Neural cell (in vitro differentiated cells): ENCODE data around the gene CREM. TPM values are rescaled to one million over a fixed set of nuclear protein-coding genes. Genes with fewer than 3 reads are reported as not detected.

Experiments
- H2AFZ ChIP-seq: fragments of 200-600, 300-800 bp; sonication (generic), shearing (Covaris generic); 2 replicates; pipeline ENCODE4 v1.6.0; 2014; ENCODE audit warnings: low read depth, mild to moderate bottlenecking, antibody characterized with exemption, low read length, moderate library complexity
- H3F3A ChIP-seq: fragments of 200-600 bp; shearing (Covaris generic); 2 replicates; pipeline ENCODE4 v1.6.1; 2016; ENCODE audit warnings: mild to moderate bottlenecking, moderate library complexity, mixed read lengths, antibody characterized with exemption, low read length; ENCODE audit not compliant: insufficient read depth, poor library complexity, severe bottlenecking
- H3K27ac ChIP-seq: fragments of 200-600, 300-800 bp; sonication (generic), shearing (Covaris generic); 2 replicates; pipeline ENCODE4 v1.5.1; 2014; ENCODE audit warnings: mild to moderate bottlenecking, low read length, moderate library complexity
- H3K27me3 ChIP-seq: fragments of 300-800, 200-600 bp; sonication (generic), shearing (Covaris generic); 2 replicates; pipeline ENCODE4 v1.6.0; 2014; ENCODE audit warnings: mild to moderate bottlenecking, low read depth, low read length, moderate library complexity; ENCODE audit not compliant: insufficient read depth
- H3K36me3 ChIP-seq: fragments of 300-800, 200-600 bp; sonication (generic), shearing (Covaris generic); 2 replicates; pipeline ENCODE4 v1.5.1; 2014; ENCODE audit warnings: mild to moderate bottlenecking, antibody characterized with exemption, low read length, moderate library complexity; ENCODE audit not compliant: insufficient read depth
- H3K4me2 ChIP-seq: fragments of 300-800, 200-600 bp; sonication (generic), shearing (Covaris generic); 2 replicates; pipeline ENCODE4 v1.6.0; 2014; ENCODE audit warnings: mild to moderate bottlenecking, low read length
- H3K4me3 ChIP-seq: fragments of 300-800, 200-600 bp; sonication (generic), shearing (Covaris generic); 2 replicates; pipeline ENCODE4 v1.5.1; 2014; ENCODE audit warnings: mild to moderate bottlenecking, low read length, moderate library complexity
- H3K79me2 ChIP-seq: fragments of 200-600 bp; shearing (Covaris generic); replicated peaks from 2 replicates; pipeline ENCODE4 v1.6.0; 2014; ENCODE audit warnings: mild to moderate bottlenecking, low read length, moderate library complexity; ENCODE audit not compliant: insufficient read depth
- H3K9ac ChIP-seq: fragments of 300-800, 200-600 bp; sonication (generic), shearing (Covaris generic); 2 replicates; pipeline ENCODE4 v1.6.1; 2016; ENCODE audit warnings: mild to moderate bottlenecking, low read length, mixed read lengths
- H3K9me2 ChIP-seq: fragments of 200-600 bp; shearing (Covaris generic); 2 replicates; pipeline ENCODE4 v1.6.1; 2016; ENCODE audit warnings: mild to moderate bottlenecking, low read length, mixed read lengths; ENCODE audit not compliant: insufficient read depth
- H3K9me3 ChIP-seq: fragments of 200-600, 300-800 bp; sonication (generic), shearing (Covaris generic); 2 replicates; pipeline ENCODE4 v1.6.1; 2016; ENCODE audit warnings: mild to moderate bottlenecking, mixed run types, low read length, moderate library complexity, mixed read lengths
- H4K20me1 ChIP-seq: fragments of 200-600 bp; shearing (Covaris generic); 2 replicates; pipeline ENCODE4 v1.6.1; 2016; ENCODE audit warnings: mild to moderate bottlenecking, mixed run types; ENCODE audit not compliant: insufficient read depth
- EP300 ChIP-seq: fragments of 450-650 bp; conservative IDR thresholded peaks from 2 replicates; pipeline ENCODE4 v1.6.1; 2014; ENCODE audit warnings: antibody characterized with exemption, mild to moderate bottlenecking, moderate library complexity; ENCODE audit not compliant: poor library complexity, severe bottlenecking
- EZH2 ChIP-seq: fragments of 200-600, 300-800 bp; shearing (Covaris generic), sonication (generic); IDR thresholded peaks from 2 replicates; pipeline ENCODE4 v1.6.1; 2014; ENCODE audit warnings: antibody characterized with exemption, low read length, borderline replicate concordance, mild to moderate bottlenecking; ENCODE audit not compliant: insufficient read depth, poor library complexity, severe bottlenecking
- MXI1 ChIP-seq: fragments of 450-650 bp; conservative IDR thresholded peaks from 2 replicates; pipeline ENCODE4 v1.6.1; 2014; ENCODE audit warnings: antibody characterized with exemption, mild to moderate bottlenecking; ENCODE audit not compliant: poor library complexity, severe bottlenecking
- POLR2AphosphoS5 ChIP-seq: IDR thresholded peaks from 2 replicates; pipeline ENCODE4 v1.6.1; 2012
- RAD21 ChIP-seq: fragments of 450-650 bp; conservative IDR thresholded peaks from 2 replicates; pipeline ENCODE4 v1.6.1; 2014; ENCODE audit warnings: antibody characterized with exemption, mild to moderate bottlenecking, moderate library complexity
- SMC3 ChIP-seq: fragments of 450-650 bp; conservative IDR thresholded peaks from 2 replicates; pipeline ENCODE4 v1.6.1; 2014; ENCODE audit warnings: antibody characterized with exemption, mild to moderate bottlenecking, moderate library complexity; ENCODE audit not compliant: poor library complexity
- TAF1 ChIP-seq: IDR thresholded peaks from 2 replicates; pipeline ENCODE4 v1.6.1; 2012; ENCODE audit warnings: low read depth
- polyA plus RNA-seq: library from polyadenylated mRNA; depleted of rRNA; stranded (reverse); fragments of >200 nt; gene quantifications from 2 replicates; pipeline ENCODE4 v1.2.3, GENCODE V29; 2014
- TF ChIP-seq, protein P1 (sequence below): IDR thresholded peaks from 2 replicates; pipeline ENCODE4 v1.6.1; 2012; ENCODE audit warnings: borderline replicate concordance
- TF ChIP-seq, protein P2 (sequence below): fragments of 450-650 bp; IDR thresholded peaks from 2 replicates; pipeline ENCODE4 v1.5.1; 2014; ENCODE audit warnings: antibody characterized with exemption, mild to moderate bottlenecking, moderate library complexity; ENCODE audit not compliant: poor library complexity, severe bottlenecking

CREM gene
- polyA plus RNA-seq, 1 donor from 2014 or later: 67.3 TPM

DNA sequence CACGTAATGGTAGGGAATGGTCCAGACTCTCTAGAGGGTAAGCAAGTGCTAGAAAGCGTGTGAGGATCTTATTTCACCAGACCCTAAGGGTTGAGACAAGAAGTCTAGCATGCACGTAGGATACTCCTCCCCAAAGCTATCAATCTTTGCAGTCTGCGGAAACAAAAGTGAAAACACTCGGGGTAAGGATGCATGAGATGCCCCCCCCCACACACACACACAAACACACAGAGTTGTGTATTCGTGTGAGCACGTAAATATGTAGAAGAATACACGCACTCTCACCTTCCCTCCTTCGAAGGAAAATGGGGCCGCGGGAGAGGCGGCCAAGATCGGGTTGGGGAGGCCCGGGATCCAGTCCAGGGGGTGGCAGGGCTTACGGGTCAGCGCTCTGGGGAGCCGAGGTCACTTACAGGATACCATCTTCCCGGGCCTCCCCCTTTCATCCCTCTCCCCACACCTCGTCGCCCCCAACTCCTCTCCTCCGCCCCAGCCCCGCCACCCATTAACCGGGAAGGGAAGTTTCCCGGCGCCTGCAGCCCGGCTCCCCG is 37.0 kb upstream of the CREM start:
- peak overlapping the region; percentile 93 for H3K27ac ChIP-seq
- H3K9ac ChIP-seq: peak overlapping the region; percentile 93
- H3F3A ChIP-seq: no peaks in the 10 kb centered on the region
- no peaks in the 10 kb centered on the region for H3K27me3 ChIP-seq
- H3K36me3 ChIP-seq: no peaks in the 10 kb centered on the region
- H4K20me1 ChIP-seq: no peaks in the 10 kb centered on the region
- H3K79me2 ChIP-seq: peaks cover 42% of the 10 kb centered on the region
- no peak for TF ChIP-seq MXI1
- TF ChIP-seq TAF1: no peak
- TF ChIP-seq, protein P1, sequence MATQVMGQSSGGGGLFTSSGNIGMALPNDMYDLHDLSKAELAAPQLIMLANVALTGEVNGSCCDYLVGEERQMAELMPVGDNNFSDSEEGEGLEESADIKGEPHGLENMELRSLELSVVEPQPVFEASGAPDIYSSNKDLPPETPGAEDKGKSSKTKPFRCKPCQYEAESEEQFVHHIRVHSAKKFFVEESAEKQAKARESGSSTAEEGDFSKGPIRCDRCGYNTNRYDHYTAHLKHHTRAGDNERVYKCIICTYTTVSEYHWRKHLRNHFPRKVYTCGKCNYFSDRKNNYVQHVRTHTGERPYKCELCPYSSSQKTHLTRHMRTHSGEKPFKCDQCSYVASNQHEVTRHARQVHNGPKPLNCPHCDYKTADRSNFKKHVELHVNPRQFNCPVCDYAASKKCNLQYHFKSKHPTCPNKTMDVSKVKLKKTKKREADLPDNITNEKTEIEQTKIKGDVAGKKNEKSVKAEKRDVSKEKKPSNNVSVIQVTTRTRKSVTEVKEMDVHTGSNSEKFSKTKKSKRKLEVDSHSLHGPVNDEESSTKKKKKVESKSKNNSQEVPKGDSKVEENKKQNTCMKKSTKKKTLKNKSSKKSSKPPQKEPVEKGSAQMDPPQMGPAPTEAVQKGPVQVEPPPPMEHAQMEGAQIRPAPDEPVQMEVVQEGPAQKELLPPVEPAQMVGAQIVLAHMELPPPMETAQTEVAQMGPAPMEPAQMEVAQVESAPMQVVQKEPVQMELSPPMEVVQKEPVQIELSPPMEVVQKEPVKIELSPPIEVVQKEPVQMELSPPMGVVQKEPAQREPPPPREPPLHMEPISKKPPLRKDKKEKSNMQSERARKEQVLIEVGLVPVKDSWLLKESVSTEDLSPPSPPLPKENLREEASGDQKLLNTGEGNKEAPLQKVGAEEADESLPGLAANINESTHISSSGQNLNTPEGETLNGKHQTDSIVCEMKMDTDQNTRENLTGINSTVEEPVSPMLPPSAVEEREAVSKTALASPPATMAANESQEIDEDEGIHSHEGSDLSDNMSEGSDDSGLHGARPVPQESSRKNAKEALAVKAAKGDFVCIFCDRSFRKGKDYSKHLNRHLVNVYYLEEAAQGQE: no peak
- TF ChIP-seq EZH2: no peak
- TF ChIP-seq, protein P2, sequence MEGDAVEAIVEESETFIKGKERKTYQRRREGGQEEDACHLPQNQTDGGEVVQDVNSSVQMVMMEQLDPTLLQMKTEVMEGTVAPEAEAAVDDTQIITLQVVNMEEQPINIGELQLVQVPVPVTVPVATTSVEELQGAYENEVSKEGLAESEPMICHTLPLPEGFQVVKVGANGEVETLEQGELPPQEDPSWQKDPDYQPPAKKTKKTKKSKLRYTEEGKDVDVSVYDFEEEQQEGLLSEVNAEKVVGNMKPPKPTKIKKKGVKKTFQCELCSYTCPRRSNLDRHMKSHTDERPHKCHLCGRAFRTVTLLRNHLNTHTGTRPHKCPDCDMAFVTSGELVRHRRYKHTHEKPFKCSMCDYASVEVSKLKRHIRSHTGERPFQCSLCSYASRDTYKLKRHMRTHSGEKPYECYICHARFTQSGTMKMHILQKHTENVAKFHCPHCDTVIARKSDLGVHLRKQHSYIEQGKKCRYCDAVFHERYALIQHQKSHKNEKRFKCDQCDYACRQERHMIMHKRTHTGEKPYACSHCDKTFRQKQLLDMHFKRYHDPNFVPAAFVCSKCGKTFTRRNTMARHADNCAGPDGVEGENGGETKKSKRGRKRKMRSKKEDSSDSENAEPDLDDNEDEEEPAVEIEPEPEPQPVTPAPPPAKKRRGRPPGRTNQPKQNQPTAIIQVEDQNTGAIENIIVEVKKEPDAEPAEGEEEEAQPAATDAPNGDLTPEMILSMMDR: no peak
- H3K4me3 ChIP-seq: peak overlapping the region; percentile 91
- no peaks in the 10 kb centered on the region for H3K9me3 ChIP-seq
- H3K9me2 ChIP-seq: no peaks in the 10 kb centered on the region
- peak overlapping the region; percentile 59 for H3K4me2 ChIP-seq
- H2AFZ ChIP-seq: peak overlapping the region; percentile 68

DNA sequence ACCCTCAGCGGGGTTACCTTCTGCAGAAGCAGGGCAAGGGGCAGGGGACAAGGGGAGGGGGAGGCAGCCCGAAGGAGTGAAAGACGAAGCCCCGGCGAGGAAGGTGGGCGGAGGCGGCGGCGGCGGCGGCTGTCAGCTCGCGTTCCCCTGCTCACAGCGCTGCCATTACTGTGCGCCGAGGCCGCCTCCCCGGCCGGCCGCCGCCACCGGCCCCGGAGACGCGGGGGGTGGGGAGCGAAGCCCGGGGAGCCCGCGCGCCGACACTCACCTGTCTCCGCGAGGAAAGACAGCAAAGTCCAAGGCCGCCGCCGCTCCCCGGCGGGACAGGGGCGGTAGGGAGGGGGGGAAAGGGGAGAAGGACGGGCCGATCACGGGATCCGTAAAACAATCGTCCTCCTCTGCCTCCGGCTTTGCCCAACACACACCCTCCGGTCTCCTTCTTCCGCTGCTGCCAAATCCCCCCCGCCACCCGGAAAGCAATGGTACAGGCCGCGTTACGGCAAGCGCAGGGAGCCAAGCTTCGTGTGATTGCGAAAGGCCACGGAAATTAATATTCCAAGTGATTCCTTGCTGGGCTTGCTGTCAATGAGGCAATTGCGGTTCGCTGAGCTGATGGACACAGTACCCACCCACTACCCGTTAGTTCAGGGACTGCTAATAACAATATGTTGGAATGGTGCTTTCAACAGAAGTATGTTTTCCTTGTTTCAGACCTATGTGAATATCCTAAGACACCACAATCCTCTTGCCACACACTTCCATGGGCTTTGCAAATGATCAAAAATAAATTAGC is 36.3 kb upstream of the CREM start, which contains the start of gene CUL2:
CUL2 (minus strand) TSS at position 180 of the 793 bp plus-strand sequence. CDS start 19,024 bp downstream, outside the sequence.
- peak within 1 kb of the TSS; percentile 79 for H2AFZ ChIP-seq
- H3K79me2 ChIP-seq: peaks cover 41% of the 10 kb centered on the region

More for the DNA sequence above, 36.3 kb upstream of the CREM start, which contains the start of gene CUL2:
- peak within 1 kb of the TSS; percentile 93 for H3K9ac ChIP-seq
- H3K4me2 ChIP-seq: peak within 1 kb of the TSS; percentile 71
- H3K27ac ChIP-seq: peak within 1 kb of the TSS; percentile 93
- peak within 1 kb of the TSS; percentile 91 for H3K4me3 ChIP-seq
- H3K27me3 ChIP-seq: no peaks in the 10 kb centered on the region
- H4K20me1 ChIP-seq: no peaks in the 10 kb centered on the region
- no peaks in the 10 kb centered on the region for H3K9me2 ChIP-seq
- TF ChIP-seq SMC3: no peak
- peak; percentile 62 for TF ChIP-seq MXI1
- TF ChIP-seq, protein P2: peak; percentile 26
- peak; percentile 91 for TF ChIP-seq POLR2AphosphoS5
- TF ChIP-seq, protein P1: no peak
- TF ChIP-seq EP300: peak; percentile 62
- no peak for TF ChIP-seq EZH2
- TF ChIP-seq RAD21: no peak
- TF ChIP-seq TAF1: no peak
- no peaks in the 10 kb centered on the region for H3K36me3 ChIP-seq
- no peaks in the 10 kb centered on the region for H3F3A ChIP-seq
- no peaks in the 10 kb centered on the region for H3K9me3 ChIP-seq
